Left ventricle myocardium inferior (tissue), 1 donor: Measurements from ENCODE around the gene FAM120B. TPM values are rescaled to one million over a fixed set of nuclear protein-coding genes. Genes with fewer than 3 reads are reported as not detected.
A peak's percentile ranks its signal among the peaks of the same experiment; 100 is the strongest.

Source experiments
- DNase-seq: peaks from one replicate; pipeline ENCODE4 v3.0.0-alpha.2; 2020
- H3K27ac ChIP-seq: fragments of 200-600 bp; replicated peaks from 2 replicates; pipeline ENCODE4 v1.8.0; 2021
- H3K27me3 ChIP-seq: fragments of 200-600 bp; 2 replicates; pipeline ENCODE4 v1.8.0; 2021; ENCODE audit warnings: low read depth
- H3K36me3 ChIP-seq: fragments of 200-600 bp; 2 replicates; pipeline ENCODE4 v1.8.0; 2021
- H3K4me1 ChIP-seq: fragments of 200-600 bp; 2 replicates; pipeline ENCODE4 v1.8.0; 2021
- H3K4me3 ChIP-seq: fragments of 200-600 bp; 2 replicates; pipeline ENCODE4 v1.8.0; 2021; ENCODE audit warnings: mild to moderate bottlenecking, moderate library complexity
- H3K9me3 ChIP-seq: fragments of 200-600 bp; replicated peaks from 2 replicates; pipeline ENCODE4 v1.8.0; 2021
- CTCF ChIP-seq: fragments of 200-600 bp; IDR thresholded peaks from 2 replicates; pipeline ENCODE4 v1.8.0; 2021; ENCODE audit warnings: antibody characterized with exemption, mild to moderate bottlenecking, borderline replicate concordance
- intact Hi-C: fragments of 100-400 bp; cut with micrococcal nuclease; formaldehyde crosslinking; loops from one replicate; pipeline ENCODE4 v1.11.0; 2022
- total RNA-seq: library from RNA; stranded (reverse); fragmentation: NEBNext Ultra II Directional; extraction: Animal tissue kit (Norgen Biotek cat#: 25700); gene quantifications from one replicate; pipeline ENCODE4 v1.2.1, GENCODE V29; 2021
- donor health status: DM: no; HTN: yes; CAD: no; lungs with severe emphysema.

The FAM120B gene
- total RNA-seq, 1 donor from 2014 or later = 20.1 TPM

GRCh38 chr6:170296746-170297575 lies 9.6 kb upstream of the FAM120B start:
- Histone ChIP-seq H3K4me1 (peaks cover 41% of the 10 kb centered on the region), H3K36me3 (no peaks in the 10 kb centered on the region), H3K27me3 (peaks cover 53% of the 10 kb centered on the region), H3K4me3 (peak overlapping the region; percentile 73), H3K27ac (no peak overlapping the region), H3K9me3 (no peaks in the 10 kb centered on the region)
- intact Hi-C loops = no loop called here
- no peak for DNase-seq
- no peak for TF ChIP-seq CTCF

- Histone ChIP-seq H3K27me3 (peaks cover 48% of the 10 kb centered on the region), H3K27ac (no peak overlapping the region), H3K9me3 (no peaks in the 10 kb centered on the region), H3K4me1 (peaks cover 40% of the 10 kb centered on the region), H3K4me3 (no peak overlapping the region), H3K36me3 (no peaks in the 10 kb centered on the region)
- intact Hi-C loops = no loop called here
- no peak for DNase-seq
- no peak for TF ChIP-seq CTCF
Observed at GRCh38 chr6:170297576-170298330, 8.8 kb upstream of the FAM120B start.

- Histone ChIP-seq H3K36me3 (no peaks in the 10 kb centered on the region), H3K4me1 (peaks cover 33% of the 10 kb centered on the region), H3K4me3 (no peak overlapping the region), H3K27ac (no peak overlapping the region), H3K9me3 (no peaks in the 10 kb centered on the region), H3K27me3 (peaks cover 39% of the 10 kb centered on the region)
- TF ChIP-seq CTCF = no peak
- DNase-seq = no peak
- intact Hi-C loops = no loop called here
Observed at GRCh38 chr6:170298688-170299087, 7.9 kb upstream of the FAM120B start.

- H3K27ac ChIP-seq = no peak overlapping the region
- H3K4me1 ChIP-seq = peaks cover 28% of the 10 kb centered on the region
- no peak overlapping the region for H3K4me3 ChIP-seq
- DNase-seq = no peak
- no peaks in the 10 kb centered on the region for H3K36me3 ChIP-seq
- no peaks in the 10 kb centered on the region for H3K9me3 ChIP-seq
- peaks cover 14% of the 10 kb centered on the region for H3K27me3 ChIP-seq
- intact Hi-C loops = loop anchor here (10.0 kb wide), 1 partner anchor 466 kb away; no protein-coding TSS in a partner anchor
- no peak for TF ChIP-seq CTCF
Observed at GRCh38 chr6:170301184-170301583, 5.4 kb upstream of the FAM120B start.

- no peaks in the 10 kb centered on the region for H3K9me3 ChIP-seq
- peaks cover 60% of the 10 kb centered on the region for H3K4me1 ChIP-seq
- no peaks in the 10 kb centered on the region for H3K27me3 ChIP-seq
- peak overlapping the region; percentile 98 for H3K4me3 ChIP-seq
- intact Hi-C loops = loop anchor here (10.0 kb wide), 1 partner anchor 471 kb away; no protein-coding TSS in a partner anchor
- no peaks in the 10 kb centered on the region for H3K36me3 ChIP-seq
- DNase-seq = no peak
- no peak for TF ChIP-seq CTCF
- H3K27ac ChIP-seq = peak overlapping the region; percentile 94
Observed at GRCh38 chr6:170305805-170306323, 694 bp upstream of the FAM120B start.
